Measurements from ENCODE around the gene HGS. TPM values are rescaled to one million over a fixed set of nuclear protein-coding genes. Genes with fewer than 3 reads are reported as not detected.
A peak's percentile ranks its signal among the peaks of the same experiment; 100 is the strongest.

HGS gene
- total and polyA plus RNA-seq, 2 of the 13 experiments (the other 11 are each of a cell fraction or from before 2014, with no cell fraction given) = 73.3 to 78.1 TPM

DNA sequence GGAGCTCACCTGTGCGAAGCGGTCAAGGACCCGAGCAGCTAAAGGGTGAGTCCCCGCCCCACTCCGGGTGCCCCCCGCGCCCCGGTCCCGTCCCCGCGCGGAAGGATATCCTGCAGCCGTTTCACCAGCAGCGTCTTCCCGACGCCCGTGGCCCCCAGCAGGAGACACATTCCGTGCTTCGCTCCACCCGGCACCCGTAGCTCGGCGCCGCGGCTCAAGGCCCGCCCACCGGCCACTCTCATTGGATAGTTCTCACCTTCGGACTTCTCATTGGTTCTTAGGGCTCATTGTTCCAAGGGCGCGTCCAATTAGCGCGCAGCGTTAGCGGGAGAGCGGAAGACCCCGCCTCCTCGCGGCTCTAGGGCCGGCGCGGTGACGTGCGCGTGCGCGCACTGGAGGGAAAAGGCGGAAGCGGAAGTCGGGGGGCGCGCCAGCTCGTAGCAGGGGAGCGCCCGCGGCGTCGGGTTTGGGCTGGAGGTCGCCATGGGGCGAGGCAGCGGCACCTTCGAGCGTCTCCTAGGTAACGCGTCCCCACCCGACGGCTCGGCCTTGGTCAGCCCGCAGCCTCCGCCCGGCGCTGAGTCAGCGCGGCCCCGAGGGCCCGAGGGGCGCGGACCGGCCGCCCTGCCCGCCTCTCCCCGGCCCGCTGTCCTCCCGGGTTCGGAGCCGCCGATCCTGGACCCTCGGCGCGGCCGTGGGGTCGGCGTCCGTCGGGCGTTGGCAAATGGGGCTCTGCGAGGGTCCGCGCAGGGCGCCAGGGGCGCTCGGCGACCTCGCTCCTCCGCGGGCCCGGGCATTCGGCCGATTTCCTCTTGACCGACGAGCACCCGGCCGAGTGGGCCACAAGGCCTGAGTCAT lies at the start of gene HGS, which contains the start of gene ARL16 (continued):
- TF ChIP-seq, protein P1, sequence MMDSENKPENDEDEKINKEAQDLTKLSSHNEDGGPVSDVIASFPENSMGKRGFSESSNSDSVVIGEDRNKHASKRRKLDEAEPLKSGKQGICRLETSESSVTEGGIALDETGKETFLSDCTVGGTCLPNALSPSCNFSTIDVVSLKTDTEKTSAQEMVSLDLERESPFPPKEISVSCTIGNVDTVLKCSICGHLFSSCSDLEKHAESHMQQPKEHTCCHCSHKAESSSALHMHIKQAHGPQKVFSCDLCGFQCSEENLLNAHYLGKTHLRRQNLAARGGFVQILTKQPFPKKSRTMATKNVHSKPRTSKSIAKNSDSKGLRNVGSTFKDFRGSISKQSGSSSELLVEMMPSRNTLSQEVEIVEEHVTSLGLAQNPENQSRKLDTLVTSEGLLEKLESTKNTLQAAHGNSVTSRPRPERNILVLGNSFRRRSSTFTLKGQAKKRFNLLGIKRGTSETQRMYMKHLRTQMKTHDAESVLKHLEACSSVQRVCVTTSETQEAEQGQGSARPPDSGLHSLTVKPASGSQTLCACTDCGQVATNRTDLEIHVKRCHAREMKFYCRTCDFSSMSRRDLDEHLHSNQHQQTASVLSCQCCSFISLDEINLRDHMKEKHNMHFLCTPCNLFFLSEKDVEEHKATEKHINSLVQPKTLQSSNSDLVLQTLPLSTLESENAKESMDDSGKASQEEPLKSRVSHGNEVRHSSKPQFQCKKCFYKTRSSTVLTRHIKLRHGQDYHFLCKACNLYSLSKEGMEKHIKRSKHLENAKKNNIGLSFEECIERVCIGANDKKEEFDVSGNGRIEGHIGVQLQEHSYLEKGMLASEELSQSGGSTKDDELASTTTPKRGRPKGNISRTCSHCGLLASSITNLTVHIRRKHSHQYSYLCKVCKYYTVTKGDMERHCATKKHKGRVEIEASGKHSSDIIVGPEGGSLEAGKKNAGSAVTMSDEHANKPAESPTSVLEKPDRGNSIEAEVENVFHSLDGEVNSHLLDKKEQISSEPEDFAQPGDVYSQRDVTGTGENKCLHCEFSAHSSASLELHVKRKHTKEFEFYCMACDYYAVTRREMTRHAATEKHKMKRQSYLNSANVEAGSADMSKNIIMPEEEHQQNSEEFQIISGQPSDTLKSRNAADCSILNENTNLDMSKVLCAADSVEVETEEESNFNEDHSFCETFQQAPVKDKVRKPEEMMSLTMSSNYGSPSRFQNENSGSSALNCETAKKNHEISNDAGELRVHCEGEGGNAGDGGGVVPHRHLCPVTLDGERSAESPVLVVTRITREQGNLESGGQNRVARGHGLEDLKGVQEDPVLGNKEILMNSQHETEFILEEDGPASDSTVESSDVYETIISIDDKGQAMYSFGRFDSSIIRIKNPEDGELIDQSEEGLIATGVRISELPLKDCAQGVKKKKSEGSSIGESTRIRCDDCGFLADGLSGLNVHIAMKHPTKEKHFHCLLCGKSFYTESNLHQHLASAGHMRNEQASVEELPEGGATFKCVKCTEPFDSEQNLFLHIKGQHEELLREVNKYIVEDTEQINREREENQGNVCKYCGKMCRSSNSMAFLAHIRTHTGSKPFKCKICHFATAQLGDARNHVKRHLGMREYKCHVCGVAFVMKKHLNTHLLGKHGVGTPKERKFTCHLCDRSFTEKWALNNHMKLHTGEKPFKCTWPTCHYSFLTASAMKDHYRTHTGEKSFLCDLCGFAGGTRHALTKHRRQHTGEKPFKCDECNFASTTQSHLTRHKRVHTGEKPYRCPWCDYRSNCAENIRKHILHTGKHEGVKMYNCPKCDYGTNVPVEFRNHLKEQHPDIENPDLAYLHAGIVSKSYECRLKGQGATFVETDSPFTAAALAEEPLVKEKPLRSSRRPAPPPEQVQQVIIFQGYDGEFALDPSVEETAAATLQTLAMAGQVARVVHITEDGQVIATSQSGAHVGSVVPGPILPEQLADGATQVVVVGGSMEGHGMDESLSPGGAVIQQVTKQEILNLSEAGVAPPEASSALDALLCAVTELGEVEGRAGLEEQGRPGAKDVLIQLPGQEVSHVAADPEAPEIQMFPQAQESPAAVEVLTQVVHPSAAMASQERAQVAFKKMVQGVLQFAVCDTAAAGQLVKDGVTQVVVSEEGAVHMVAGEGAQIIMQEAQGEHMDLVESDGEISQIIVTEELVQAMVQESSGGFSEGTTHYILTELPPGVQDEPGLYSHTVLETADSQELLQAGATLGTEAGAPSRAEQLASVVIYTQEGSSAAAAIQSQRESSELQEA (CRISPR knock-in tag; IDR thresholded peaks at IDR 0.05; ENCODE audit: not compliant biosample characterization) = peak; percentile 29
- TF ChIP-seq FOXK2 (IDR thresholded peaks at IDR 0.05) (no peak), ZNF550 (CRISPR knock-in tag; IDR thresholded peaks at IDR 0.05; ENCODE audit: borderline replicate concordance) (no peak), SCMH1 (CRISPR knock-in tag; IDR thresholded peaks at IDR 0.05; ENCODE audit: borderline replicate concordance) (no peak), PLRG1 (conservative IDR thresholded peaks at IDR 0.05) (no peak), MEF2D (CRISPR knock-in tag; IDR thresholded peaks at IDR 0.05) (no peak; the same call in 1 of the 2 replicates), CREM (IDR thresholded peaks at IDR 0.05) (peak; percentile 85), CREM (CRISPR knock-in tag; IDR thresholded peaks at IDR 0.05) (0 out of 2 replicates have a peak, but pooled peaks have one; percentile 4), ZFP36L2 (CRISPR knock-in tag; IDR thresholded peaks at IDR 0.05) (no peak; the same call in 1 of the 2 replicates), ZNF792 (CRISPR knock-in tag; IDR thresholded peaks at IDR 0.05) (0 out of 2 replicates have a peak, but pooled peaks have one; percentile 17), ZSCAN12 (CRISPR knock-in tag; IDR thresholded peaks at IDR 0.05) (no peak; the same call in 1 of the 2 replicates), ZNF749 (CRISPR knock-in tag; IDR thresholded peaks at IDR 0.05; ENCODE audit: borderline replicate concordance) (no peak), HNF4G (IDR thresholded peaks at IDR 0.05; ENCODE audit: borderline replicate concordance, low read depth, low read length) (peak; percentile 20; the same call in 1 of the 2 replicates), HNF4G (CRISPR knock-in tag; IDR thresholded peaks at IDR 0.05; ENCODE audit: borderline replicate concordance, low read depth) (0 out of 2 replicates have a peak, but pooled peaks have one; percentile 22)
- TF ChIP-seq, protein P2, sequence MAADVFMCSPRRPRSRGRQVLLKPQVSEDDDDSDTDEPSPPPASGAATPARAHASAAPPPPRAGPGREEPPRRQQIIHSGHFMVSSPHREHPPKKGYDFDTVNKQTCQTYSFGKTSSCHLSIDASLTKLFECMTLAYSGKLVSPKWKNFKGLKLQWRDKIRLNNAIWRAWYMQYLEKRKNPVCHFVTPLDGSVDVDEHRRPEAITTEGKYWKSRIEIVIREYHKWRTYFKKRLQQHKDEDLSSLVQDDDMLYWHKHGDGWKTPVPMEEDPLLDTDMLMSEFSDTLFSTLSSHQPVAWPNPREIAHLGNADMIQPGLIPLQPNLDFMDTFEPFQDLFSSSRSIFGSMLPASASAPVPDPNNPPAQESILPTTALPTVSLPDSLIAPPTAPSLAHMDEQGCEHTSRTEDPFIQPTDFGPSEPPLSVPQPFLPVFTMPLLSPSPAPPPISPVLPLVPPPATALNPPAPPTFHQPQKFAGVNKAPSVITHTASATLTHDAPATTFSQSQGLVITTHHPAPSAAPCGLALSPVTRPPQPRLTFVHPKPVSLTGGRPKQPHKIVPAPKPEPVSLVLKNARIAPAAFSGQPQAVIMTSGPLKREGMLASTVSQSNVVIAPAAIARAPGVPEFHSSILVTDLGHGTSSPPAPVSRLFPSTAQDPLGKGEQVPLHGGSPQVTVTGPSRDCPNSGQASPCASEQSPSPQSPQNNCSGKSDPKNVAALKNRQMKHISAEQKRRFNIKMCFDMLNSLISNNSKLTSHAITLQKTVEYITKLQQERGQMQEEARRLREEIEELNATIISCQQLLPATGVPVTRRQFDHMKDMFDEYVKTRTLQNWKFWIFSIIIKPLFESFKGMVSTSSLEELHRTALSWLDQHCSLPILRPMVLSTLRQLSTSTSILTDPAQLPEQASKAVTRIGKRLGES (CRISPR knock-in tag; IDR thresholded peaks at IDR 0.05; ENCODE audit: borderline replicate concordance) = 0 out of 2 replicates have a peak, but pooled peaks have one; percentile 51
